Activated CD4-positive, alpha-beta T cell treated with anti-CD3 and anti-CD28 coated beads, Interleukin-2, amount 50 U/mL, for 4 hours (primary cell): ENCODE data around the gene SHROOM3.
"Not testable (repeated sequence)": the region's sequence is repeated elsewhere in the genome, so short reads cannot be mapped to it uniquely, and the experiment has no call there.

Experiments used
- DNase-seq, 2 experiments: peaks; one replicate each; pipeline ENCODE4 v3.0.0-alpha.2; 2020

Gene SHROOM3

DNA sequence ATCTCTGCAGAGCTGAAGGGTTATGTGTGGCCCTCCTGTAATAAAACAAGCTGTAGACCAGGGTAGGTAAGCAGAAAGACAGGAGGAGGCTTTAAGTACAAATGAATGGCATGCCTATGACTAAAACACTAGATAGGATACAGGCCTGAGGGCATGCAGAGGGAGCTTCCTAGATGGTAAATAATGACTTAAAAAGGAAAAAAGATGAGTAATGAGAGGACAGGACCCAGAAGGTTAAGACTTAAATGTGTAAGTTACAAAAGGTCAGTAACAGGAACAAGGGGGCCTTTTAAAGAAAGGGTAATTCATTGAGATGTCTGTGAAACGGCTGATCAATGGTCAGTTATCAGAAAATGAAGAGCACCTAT lies 268.1 kb downstream of the SHROOM3 start:
- DNase-seq, result no peak

DNA sequence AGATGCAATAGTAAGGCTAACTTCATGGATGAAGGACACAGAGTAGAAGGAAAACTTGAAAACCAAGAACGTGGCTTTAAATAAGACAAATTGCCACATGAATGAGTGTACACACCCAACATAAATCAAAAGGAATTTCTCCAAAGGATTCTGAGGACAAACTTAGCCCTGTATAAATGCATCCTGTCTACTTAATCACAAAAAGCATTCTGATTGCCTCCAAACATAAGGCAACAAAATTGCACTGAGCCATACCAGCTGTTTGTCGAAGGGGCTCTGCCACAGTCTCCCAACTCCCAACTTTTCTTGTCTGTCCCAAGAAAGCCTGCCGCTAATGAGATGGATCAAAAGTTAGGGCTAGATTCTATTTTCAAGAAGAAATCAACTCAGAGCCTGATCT lies 268.6 kb downstream of the SHROOM3 start:
- no peak for DNase-seq

DNA sequence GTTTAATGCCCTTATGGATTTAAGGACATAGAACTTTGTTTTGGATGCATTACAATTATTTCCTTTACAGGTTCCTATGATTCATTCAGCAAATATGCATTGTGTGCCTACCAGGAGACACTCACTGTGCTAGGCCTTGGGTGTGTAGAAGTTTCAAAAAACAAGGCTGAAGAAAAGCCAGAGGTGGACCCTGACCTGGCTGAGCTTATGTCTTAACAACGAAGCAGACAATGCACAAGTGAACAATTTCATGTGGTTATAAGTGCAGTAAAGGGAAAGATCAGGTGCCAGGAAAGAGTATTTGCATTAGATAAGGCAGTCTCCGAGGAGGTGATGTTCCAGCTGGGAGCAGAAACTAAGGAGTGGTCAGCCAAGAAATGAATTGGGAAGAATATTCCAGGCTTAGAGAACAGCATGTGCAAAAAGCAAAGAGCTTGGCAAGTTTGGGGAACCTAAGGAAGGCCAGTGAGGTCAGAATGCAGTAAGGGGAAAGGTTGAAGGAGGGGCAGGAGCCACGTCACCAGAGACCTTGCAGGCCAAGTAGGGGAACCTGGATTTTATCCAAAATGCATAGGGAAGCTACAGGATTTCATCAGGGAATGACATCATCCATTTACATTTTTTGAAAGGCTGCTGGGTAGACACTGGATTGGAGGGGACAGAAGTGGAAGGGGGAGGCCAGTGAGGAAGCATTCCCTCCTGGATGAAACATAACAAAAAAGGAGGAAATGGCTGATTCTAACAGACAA lies 269.3 kb downstream of the SHROOM3 start:
- no peak for DNase-seq

DNA sequence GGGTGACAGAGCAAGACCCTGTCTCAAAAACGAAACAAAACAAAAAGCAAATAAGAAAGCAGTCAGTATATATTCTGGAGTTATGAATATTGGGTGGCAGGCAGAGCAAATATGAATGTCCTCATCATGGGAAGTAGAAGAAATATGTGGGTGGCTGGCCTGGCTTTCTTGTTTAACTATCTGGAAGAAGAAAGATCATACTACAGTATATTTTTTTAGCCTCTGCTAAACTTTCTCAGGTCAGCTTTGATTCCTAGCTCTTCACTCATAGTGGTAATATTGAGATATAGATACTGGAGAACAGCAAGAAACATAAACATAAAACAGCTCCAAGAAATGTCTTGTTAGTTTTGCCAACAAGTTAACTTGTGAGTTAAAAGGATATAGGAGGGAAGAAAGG lies 270.4 kb downstream of the SHROOM3 start:
- DNase-seq, result no peak

DNA sequence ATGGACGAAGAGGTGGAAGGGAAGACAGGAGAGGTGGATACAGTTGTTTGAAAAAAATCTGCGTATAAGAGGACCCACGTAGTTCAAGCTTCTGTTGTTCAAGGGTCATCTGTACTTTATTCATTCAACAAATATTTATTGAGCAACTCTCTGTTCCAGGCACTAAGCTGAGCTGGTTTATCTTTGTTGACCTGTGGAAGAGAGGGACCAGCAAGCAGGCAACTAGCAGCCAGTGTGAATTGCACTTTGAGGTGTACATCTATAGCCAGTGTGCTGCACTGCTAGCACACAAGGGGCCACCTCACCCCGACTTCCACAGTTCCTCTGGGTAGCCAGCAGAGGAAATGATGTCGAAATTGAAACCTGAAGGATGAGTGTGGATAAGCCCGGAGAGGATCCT lies 271.6 kb downstream of the SHROOM3 start:
- DNase-seq, result no peak

DNA sequence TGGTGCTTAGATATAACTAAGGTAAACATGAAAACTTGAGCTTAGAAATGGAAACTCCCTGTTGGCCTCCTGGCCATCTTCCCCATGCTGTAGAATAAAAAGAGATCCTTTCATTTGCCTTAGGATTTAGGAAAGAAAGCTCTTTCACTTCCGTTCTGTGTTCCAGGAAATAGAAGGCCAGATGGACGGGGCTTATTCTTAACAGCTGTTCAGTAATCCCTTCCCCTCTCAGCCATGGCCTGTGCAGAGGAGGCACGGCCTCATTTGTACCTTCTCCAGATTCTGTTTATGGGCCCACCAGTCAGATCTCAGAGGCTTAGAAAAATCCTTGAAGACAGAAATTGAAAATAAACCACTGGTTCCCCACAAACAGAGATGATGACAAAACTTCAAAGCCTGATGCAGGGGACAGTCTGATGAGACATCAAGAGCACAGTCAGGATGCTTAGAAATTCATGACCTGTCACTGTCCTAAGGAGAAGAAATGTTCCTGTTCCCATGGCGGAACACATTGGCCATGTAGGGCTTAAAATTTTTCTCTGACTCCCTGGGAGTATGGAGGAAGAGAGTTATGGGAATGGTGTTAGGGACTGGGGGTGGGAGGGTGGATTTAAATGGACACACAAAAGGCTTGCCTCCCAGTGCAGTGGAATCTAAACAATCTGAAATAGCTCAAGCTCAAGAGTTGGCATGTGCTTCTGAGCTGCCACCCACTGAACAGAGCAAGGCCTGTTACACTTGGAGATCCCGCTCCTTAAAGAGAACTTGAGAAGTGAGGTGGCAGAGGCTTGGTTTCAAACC lies 274.1 kb downstream of the SHROOM3 start:
- DNase-seq, result no peak

DNA sequence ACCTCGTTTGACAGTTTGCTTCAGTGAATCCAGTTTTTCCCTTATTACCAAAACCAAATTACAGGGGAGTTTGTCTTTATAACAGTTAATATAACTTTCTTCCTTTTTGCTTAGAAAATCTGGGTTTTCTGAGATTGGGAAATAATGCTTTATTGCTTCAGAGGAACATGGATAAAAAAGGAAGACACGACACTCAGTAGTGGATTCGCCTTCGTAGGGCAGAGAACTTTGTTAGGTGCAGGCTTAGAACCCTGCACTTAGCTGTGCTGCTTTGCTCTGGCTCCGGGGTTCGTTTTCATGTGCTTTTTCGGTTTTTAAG lies 274.7 kb downstream of the SHROOM3 start:
- no peak for DNase-seq

DNA sequence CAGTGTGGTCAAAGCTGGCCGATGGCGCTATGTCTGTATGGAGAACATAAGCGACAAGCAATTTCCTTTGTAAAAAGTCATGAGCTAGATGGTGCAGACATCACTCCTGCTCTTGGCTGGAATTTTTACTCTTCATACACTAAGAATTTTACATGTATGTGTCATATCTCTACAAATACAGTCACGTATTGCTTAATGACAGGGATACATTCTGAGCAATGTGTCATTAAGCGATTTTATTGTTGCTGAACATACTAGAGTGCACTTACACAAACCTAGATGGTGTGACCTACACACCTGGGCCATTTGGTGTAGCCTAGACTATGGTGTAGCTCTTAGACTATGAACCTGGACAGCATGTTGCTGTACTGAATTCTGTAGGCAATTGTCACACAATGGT lies 277.5 kb downstream of the SHROOM3 start:
- no peak for DNase-seq

DNA sequence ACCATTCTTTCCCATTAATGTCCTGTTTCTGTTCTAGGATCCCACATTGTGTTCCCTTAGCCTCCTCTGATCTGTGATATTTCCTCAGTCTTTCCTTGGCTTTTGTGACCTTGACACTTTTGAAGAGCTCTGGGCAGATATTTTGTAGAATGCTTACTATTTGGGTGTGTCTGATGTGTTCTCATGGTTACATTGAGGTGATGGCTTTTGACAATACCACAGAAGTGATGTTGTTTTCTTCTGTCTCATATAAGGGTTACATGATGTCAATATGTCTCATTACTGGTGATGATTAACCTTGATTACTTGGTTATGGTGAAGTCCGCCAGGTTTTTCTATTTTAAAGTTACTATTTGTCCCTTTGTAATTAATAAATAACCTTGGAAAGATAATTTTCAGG lies 279.2 kb downstream of the SHROOM3 start:
- no peak for DNase-seq

DNA sequence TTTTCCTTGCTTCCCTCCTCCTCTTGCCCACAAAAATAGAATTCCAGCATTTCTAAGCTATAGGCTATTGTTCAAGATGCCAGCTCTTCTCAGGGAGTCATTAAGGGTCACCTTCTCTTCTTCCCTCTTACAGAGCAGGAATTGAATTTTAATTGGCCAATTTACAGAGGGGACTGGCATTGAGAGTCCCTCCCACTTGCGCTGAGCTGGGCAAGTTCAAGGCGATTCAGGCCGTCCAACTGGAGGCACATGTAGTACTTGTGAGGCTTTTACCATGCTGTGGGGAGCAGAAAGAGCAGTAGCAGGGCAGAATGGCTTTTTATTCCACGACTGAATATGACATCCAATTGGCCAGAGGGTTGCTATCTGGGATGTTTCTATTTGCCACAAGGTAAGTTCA lies 281.0 kb downstream of the SHROOM3 start:
- no peak for DNase-seq

DNA sequence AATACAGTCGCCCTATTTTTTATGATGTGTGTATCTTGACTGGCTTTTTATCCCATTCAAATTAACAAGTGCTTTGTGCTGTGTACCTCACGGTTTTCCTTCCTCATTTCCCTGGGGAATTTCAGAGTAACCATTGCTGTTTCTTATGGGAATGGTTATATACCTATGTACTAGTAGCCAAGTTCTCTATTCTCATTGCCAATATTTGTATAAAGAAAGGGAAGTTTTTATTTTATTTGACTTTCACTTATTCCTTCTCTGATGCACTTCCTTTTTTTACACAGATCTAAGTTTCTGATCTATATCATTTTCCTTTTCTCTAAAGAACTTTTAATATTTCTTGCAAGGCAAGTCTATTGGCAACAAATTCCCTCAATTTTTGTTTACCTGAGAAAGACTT lies 281.6 kb downstream of the SHROOM3 start:
- no peak for DNase-seq

DNA sequence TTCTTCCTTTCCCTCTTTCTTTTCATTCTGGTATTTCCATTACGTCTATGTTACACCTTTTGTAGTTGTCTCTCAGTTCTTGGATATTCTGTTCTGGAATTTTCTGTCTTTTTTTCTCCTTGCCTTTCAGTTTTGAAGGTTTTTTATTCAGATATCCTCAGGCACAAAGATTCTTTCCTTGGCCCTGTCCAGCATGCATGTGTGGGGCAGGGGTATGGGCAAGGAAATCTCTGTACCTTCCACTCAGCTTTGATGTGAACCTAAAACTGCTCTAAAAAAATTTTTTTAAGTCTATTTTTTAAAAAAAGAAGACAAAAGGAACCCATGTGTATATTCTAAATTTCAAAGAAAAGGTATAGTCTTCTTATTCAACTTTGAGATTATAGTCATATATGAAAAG lies 282.4 kb downstream of the SHROOM3 start:
- DNase-seq, result no peak

DNA sequence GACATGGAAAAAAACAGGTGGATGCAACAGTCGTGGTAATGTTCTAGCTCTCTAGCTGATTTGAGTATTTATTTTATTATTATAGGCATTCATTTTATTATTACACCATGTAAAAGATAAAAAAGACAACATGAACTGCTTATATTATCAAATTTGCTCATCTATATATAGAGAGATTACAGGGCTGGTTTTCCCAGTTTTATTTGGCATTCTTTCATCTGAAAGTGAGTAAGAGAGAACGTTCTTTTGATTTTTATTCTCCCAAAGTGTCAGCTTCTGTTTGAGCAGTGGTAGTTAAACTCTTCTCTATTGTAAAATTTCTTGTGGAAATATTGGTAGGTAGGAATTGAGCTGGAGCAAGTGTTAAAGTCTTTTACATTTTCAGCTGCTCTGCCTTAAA lies 283.0 kb downstream of the SHROOM3 start:
- no peak for DNase-seq

DNA sequence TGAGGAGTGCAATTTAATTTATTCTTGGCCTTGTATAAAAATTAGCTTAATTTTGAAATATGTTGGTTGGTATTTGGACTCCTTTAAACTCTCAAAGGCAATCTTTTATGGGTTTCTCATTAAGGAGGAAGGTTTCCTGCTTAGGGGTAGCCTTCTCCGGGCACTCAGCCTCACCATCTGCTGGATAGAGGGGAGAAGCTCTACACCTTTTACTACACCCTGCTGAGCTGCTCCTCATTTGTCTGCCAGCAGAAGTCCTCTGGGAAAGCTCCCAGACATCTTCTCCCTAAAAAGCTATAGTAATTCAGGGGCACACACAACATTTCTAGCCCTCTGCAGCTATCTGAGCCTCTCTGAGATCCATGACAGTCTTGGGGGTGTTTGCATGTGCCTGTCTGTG lies 283.8 kb downstream of the SHROOM3 start:
- no peak for DNase-seq

DNA sequence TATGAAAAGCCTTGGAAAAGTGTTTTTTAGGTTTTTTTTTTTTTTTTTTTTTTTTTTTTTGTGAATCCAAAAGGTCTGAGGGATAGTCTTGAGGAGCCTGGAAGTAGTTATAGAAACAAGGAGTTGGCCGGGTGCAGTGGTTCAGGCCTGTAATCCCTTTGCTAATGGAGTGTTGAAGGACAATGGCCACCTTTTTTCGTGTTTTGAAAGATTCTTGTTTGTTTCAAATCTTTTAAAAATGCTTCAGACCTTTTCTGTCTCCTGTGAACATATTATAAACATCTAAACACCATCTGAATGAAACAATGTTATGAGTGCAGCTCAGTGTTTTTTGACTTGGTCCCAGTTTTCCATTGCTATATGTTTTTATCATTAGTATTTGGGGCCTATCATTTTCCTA lies 285.1 kb downstream of the SHROOM3 start:
- DNase-seq, result no peak

DNA sequence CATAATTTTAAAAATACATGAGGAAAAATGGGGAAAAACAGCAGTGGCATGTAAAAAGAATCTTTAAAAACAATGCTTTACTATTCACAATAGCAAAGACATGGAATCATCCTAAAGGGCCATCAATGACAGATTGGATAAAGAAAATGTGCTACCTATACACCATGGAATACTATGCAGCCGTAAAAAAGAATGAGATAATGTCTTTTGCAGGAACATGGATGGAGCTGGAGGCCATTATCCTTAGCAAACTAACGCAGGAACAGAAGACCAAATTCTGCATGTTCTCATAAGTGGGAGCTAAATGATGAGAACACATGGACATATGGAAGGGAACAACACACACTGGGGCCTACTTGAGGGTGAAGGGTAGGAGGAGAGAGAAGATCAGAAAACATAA lies 287.1 kb downstream of the SHROOM3 start:
- DNase-seq, result not testable (repeated sequence)

DNA sequence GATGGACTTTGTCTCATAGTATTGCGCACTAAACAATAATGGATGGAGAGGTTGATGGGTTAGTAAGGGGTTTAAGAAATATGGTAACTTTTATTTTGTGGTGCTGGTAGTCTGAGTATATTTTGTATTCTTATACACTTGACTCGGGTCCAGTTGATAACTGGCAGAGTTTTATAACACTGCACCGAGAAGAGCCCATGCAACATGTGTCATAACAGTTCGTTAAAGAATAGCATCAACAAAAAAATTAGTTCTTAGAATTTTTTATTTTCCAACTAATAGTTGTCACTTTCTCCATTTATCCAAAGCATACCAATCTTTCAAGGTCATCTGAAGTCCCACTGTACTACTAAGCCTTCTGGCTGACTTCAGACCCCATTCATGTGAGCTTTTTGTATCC lies 287.8 kb downstream of the SHROOM3 start:
- DNase-seq, result no peak

DNA sequence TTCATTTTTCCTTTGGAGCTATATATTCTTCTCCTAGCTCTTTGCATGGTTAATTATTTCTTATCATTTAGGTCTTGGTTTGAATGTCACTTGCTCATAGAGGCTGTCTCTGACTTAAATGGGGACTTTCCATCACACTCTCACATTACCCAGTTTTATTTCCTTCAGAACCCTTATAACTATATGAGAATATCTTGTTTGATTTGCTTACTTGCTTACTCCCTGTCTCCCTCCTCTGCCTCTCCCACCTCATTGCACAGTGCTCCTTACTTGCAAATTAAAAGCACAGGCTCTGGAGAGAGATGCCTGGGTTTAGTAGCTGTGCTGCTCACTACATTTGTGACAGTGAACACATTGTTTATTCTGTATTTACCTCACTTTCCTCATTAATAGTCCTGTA lies 288.3 kb downstream of the SHROOM3 start:
- no peak for DNase-seq

DNA sequence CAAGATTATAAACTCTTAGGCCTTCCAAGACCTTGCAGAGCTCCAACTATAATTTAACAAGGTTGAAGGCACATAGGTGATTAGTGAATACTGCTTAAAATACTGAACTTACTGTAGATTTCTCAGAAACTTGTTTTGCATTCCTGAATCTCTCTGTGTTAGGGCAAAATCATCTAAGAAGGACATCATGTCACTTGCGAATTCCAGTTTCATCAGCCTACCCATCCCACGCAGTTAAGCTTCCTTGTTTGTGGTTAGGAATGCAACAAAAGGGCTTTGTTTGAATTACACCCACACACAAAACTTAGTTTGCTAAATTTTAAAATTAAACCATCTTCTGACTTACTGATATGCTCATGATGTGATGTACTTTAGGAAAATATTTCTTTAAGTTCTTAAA lies 288.9 kb downstream of the SHROOM3 start:
- DNase-seq, result no peak

DNA sequence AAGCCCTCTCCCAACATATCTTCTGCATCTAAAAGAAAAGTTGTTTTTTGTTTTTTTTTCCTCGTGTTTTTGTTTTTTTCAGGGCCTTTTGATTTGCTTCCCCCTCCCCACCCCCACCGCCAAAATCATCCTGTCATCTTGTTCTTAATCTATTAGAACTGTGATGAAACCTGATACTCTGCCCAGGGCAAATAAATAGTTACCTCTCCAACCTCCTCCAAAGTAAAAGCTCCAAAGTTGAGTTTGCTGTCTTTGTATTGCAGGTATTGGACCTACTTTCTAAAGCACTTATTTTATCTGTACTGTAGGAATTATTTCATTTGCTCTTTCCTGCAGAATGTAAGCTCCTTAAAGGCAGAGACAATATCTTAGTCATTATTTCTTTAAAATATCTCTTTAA lies 290.0 kb downstream of the SHROOM3 start:
- no peak for DNase-seq

DNA sequence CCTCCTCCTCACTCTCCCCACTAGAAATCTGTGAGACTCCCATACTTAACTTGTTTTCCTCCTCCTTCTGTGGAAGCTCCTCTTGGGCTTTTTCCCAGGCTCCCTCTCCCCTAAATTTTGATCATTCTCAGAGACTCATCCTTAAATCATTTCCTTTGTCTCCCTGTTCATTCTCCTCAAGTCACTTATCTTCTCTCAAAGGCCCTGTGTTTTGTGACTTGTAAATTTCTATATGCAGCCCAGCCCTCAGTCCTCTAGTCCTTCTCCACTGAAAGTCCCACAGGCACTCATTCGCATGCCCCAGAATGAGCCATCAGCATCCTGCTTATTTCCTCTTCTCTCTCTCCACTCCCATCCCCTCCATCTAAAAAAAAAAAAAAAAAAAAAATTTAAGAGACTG lies 291.1 kb downstream of the SHROOM3 start:
- no peak for DNase-seq

DNA sequence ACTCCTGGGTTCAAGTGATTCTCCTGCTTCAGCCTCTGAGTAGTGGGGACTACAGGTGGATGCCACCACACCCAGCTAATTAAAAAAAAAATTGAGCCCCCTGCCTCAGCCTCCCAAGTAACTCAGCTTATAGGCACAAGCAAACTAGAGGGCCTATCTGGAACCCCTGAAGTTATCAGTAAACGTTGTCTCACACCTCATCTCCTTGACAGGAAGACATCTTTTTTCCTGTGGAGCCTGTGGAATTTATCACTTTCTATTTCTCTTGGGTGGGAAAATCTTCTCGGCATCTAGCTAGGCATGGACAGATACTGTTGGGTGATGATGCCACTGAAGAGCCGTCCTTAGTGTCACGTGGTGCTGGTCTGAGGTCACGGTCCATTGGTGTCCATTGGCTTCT lies 291.6 kb downstream of the SHROOM3 start:
- no peak for DNase-seq

DNA sequence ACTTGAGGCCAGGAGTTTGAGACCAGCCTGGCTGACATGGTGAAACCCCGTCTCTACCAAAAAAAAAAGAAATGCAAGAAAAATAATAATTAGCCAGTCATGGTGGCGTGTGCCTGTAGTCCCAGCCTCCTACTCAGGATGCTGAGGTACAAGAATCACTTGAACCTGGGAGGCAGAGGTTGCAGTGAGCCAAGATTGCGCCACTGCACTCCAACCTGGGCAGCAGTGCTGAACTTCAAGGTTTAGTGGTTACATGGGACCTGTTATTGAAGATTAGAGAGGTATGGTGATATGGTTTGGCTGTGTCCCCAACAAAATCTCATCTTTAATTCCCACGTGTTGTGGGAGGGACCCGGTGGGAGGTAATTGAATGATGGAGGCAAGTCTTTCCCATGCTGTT lies 292.9 kb downstream of the SHROOM3 start:
- DNase-seq, result not testable (repeated sequence)

DNA sequence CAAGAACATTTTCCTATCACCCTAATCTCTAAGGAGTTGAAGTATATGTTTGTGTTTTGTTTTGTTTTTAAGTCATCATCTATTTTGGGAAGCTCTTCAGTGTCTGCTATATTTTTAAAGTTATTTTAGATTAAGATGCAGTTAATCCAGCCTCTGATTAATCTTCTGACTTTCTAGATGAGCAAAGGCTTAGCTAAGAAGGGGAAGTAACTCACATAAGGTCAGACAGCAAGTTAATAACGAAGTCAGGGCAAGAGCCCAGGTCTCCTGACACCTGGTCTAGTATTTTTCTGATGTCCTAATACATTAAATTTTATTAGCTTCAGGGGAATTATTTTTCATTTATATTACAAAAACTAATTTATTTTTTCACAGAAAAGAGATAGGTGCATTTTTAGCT lies 294.4 kb downstream of the SHROOM3 start:
- no peak for DNase-seq

DNA sequence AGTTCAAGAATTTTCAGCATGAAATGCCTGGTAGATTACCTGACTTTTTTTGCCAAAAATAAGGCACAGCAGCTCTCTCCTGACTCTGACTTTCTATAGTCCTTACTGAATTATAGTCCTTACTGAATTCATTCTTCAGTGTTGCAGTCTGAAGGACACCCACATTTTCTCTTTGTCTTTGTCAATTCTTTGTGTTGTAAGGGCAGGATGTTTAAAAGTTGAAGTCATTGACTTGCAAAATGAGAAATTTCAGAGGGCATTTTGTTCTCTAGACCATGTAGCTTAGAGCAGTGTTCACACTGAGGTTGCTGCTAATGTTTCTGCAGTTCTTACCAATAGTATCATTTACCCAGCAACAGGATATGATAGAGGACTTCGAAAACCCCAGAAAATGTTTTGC lies 295.0 kb downstream of the SHROOM3 start:
- no peak for DNase-seq
